ENCODE measurements around the gene SORD.
"Not testable (repeated sequence)": the region's sequence is repeated elsewhere in the genome, so short reads cannot be mapped to it uniquely, and the experiment has no call there.

SORD gene

GRCh38 chr15:45095661-45096060, 72.7 kb downstream of the SORD start:
- Mint-ChIP-seq H3K27ac (no peak overlapping the region), H3K4me1 (no peaks in the 10 kb centered on the region), H3K27me3 (ENCODE audit: low read depth, poor library complexity) (peaks cover 64% of the 10 kb centered on the region), H3K36me3 (ENCODE audit: low read depth) (no peaks in the 10 kb centered on the region), H3K9me3 (no peaks in the 10 kb centered on the region), H3K4me3 (no peak overlapping the region)
- no peak for TF ChIP-seq CTCF (IDR thresholded peaks at IDR 0.05)
- DNase-seq, result no peak

GRCh38 chr15:45097466-45097865, 74.5 kb downstream of the SORD start:
- Mint-ChIP-seq H3K27ac (no peak overlapping the region), H3K9me3 (no peaks in the 10 kb centered on the region), H3K4me1 (no peaks in the 10 kb centered on the region), H3K36me3 (ENCODE audit: low read depth) (no peaks in the 10 kb centered on the region), H3K4me3 (no peak overlapping the region), H3K27me3 (ENCODE audit: low read depth, poor library complexity) (peaks cover 60% of the 10 kb centered on the region)
- no peak for DNase-seq
- TF ChIP-seq CTCF (IDR thresholded peaks at IDR 0.05), result no peak

GRCh38 chr15:45099549-45100165, 76.7 kb downstream of the SORD start:
- Mint-ChIP-seq H3K4me1 (no peaks in the 10 kb centered on the region), H3K36me3 (ENCODE audit: low read depth) (no peaks in the 10 kb centered on the region), H3K4me3 (no peak overlapping the region), H3K9me3 (no peaks in the 10 kb centered on the region), H3K27ac (no peak overlapping the region), H3K27me3 (ENCODE audit: low read depth, poor library complexity) (peaks cover 53% of the 10 kb centered on the region)
- no peak for DNase-seq
- no peak for TF ChIP-seq CTCF (IDR thresholded peaks at IDR 0.05)

GRCh38 chr15:45100884-45101625, 78.1 kb downstream of the SORD start:
- Mint-ChIP-seq H3K4me3 (no peak overlapping the region), H3K27ac (no peak overlapping the region), H3K27me3 (ENCODE audit: low read depth, poor library complexity) (peaks cover 56% of the 10 kb centered on the region), H3K9me3 (no peaks in the 10 kb centered on the region), H3K36me3 (ENCODE audit: low read depth) (no peaks in the 10 kb centered on the region), H3K4me1 (no peaks in the 10 kb centered on the region)
- no peak for TF ChIP-seq CTCF (IDR thresholded peaks at IDR 0.05)
- no peak for DNase-seq

GRCh38 chr15:45101749-45102148, 78.8 kb downstream of the SORD start:
- peaks cover 61% of the 10 kb centered on the region for H3K27me3 Mint-ChIP-seq (ENCODE audit: low read depth, poor library complexity)
- no peaks in the 10 kb centered on the region for H3K36me3 Mint-ChIP-seq (ENCODE audit: low read depth)
- H3K27ac Mint-ChIP-seq, result no peak overlapping the region
- no peaks in the 10 kb centered on the region for H3K9me3 Mint-ChIP-seq
- no peaks in the 10 kb centered on the region for H3K4me1 Mint-ChIP-seq
- no peak for TF ChIP-seq CTCF (IDR thresholded peaks at IDR 0.05)
- no peak for DNase-seq
- no peak overlapping the region for H3K4me3 Mint-ChIP-seq

- TF ChIP-seq CTCF (IDR thresholded peaks at IDR 0.05), result no peak
- no peak for DNase-seq
- Mint-ChIP-seq H3K9me3 (no peaks in the 10 kb centered on the region), H3K4me1 (no peaks in the 10 kb centered on the region), H3K4me3 (no peak overlapping the region), H3K27me3 (ENCODE audit: low read depth, poor library complexity) (peaks cover 66% of the 10 kb centered on the region), H3K36me3 (ENCODE audit: low read depth) (no peaks in the 10 kb centered on the region), H3K27ac (no peak overlapping the region)
Observed at GRCh38 chr15:45102226-45102625, 79.2 kb downstream of the SORD start.

GRCh38 chr15:45104170-45104569, 81.2 kb downstream of the SORD start:
- not testable (repeated sequence) for H3K36me3 Mint-ChIP-seq (ENCODE audit: low read depth); H3K4me3 Mint-ChIP-seq; H3K9me3 Mint-ChIP-seq; DNase-seq; H3K27ac Mint-ChIP-seq; H3K4me1 Mint-ChIP-seq
- H3K27me3 Mint-ChIP-seq (ENCODE audit: low read depth, poor library complexity), result peaks cover 74% of the 10 kb centered on the region

Measured in nephron progenitor cell (in vitro differentiated cells).